Endothelial cell of umbilical vein (primary cell): Measurements from ENCODE around the gene IVD.

ENCODE experiments used
- EZH2 ChIP-seq: IDR thresholded peaks from 2 replicates; pipeline ENCODE4 v1.6.1; 2012; ENCODE audit warnings: borderline replicate concordance, low read depth, mild to moderate bottlenecking, moderate library complexity, low read length, inconsistent platforms; ENCODE audit not compliant: severe bottlenecking
- MYC ChIP-seq: IDR thresholded peaks from one replicate; pipeline ENCODE4 v1.6.1; 2011; ENCODE audit warnings: mild to moderate bottlenecking, low read depth, low read length
- TF ChIP-seq, protein P1 (sequence below), 2 donors: IDR thresholded peaks; 1 replicate in 1 of 2; 2 replicates in 1 of 2; pipeline ENCODE4 v1.5.1; 2011; ENCODE audit warnings: low read length in 2 of 2, mild to moderate bottlenecking in 2 of 2, moderate library complexity in 2 of 2, control low read depth in 1 of 2, inconsistent platforms in 1 of 2, low read depth in 1 of 2; ENCODE audit not compliant: insufficient read depth in 1 of 2; ENCODE audit errors: extremely low read depth in 1 of 2
- TF ChIP-seq, protein P2 (sequence below): IDR thresholded peaks from 2 replicates; pipeline ENCODE4 v1.6.1; 2011; ENCODE audit not compliant: insufficient read depth, insufficient read length

DNA sequence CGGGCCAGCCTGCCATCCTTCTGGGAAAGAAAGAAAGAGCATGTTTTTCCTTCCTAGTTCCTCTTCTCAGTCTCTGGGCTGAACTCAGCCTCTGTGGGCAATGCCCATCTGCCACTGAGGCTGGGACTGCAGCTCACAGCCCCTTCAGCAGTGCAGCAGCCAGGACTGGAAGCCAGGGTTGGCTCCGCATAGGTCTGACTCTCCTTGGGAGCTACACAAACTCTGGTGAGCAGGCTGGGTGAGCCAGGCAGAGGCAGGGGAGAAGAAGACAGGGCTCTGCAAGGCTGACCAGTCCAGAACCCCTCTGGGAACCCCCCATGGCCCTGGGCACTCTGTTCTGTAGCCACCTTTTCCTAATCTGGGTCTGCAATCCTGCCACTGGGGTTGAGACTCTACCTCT lies 44.0 kb upstream of the IVD start:
- TF ChIP-seq EZH2 (no peak), MYC (no peak)
- TF ChIP-seq, protein P1, sequence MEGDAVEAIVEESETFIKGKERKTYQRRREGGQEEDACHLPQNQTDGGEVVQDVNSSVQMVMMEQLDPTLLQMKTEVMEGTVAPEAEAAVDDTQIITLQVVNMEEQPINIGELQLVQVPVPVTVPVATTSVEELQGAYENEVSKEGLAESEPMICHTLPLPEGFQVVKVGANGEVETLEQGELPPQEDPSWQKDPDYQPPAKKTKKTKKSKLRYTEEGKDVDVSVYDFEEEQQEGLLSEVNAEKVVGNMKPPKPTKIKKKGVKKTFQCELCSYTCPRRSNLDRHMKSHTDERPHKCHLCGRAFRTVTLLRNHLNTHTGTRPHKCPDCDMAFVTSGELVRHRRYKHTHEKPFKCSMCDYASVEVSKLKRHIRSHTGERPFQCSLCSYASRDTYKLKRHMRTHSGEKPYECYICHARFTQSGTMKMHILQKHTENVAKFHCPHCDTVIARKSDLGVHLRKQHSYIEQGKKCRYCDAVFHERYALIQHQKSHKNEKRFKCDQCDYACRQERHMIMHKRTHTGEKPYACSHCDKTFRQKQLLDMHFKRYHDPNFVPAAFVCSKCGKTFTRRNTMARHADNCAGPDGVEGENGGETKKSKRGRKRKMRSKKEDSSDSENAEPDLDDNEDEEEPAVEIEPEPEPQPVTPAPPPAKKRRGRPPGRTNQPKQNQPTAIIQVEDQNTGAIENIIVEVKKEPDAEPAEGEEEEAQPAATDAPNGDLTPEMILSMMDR (IDR thresholded peaks at IDR 0.05; ENCODE audit: extremely low read depth in 1 of 2, insufficient read depth in 1 of 2, low read depth in 1 of 2, low read length in 2 of 2), result no peak
- TF ChIP-seq, protein P2, sequence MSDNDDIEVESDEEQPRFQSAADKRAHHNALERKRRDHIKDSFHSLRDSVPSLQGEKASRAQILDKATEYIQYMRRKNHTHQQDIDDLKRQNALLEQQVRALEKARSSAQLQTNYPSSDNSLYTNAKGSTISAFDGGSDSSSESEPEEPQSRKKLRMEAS, result no peak
